HUES48 (cell line): ENCODE data around the gene ZNF320.
"Not testable (repeated sequence)": the region's sequence is repeated elsewhere in the genome, so short reads cannot be mapped to it uniquely, and the experiment has no call there.

Experiments
- H3K27ac ChIP-seq: one replicate; pipeline ENCODE4 v1.7.0; 2013; ENCODE audit warnings: low read depth, low read length, inconsistent platforms
- H3K27me3 ChIP-seq: 2 replicates; pipeline ENCODE4 v1.6.1; 2013; ENCODE audit warnings: mild to moderate bottlenecking, low read length; ENCODE audit not compliant: control insufficient read depth, insufficient read depth
- H3K36me3 ChIP-seq: 2 replicates; pipeline ENCODE4 v1.6.1; 2013; ENCODE audit warnings: low read length; ENCODE audit not compliant: control insufficient read depth, insufficient read depth
- H3K4me1 ChIP-seq: 2 replicates; pipeline ENCODE4 v1.6.1; 2013; ENCODE audit warnings: mild to moderate bottlenecking, low read length; ENCODE audit not compliant: control insufficient read depth, insufficient read depth
- H3K4me3 ChIP-seq: 2 replicates; pipeline ENCODE4 v1.5.1; 2013; ENCODE audit warnings: mild to moderate bottlenecking, low read depth, low read length
- H3K9ac ChIP-seq: 2 replicates; pipeline ENCODE4 v1.6.1; 2013; ENCODE audit warnings: mild to moderate bottlenecking, low read depth, low read length, moderate library complexity
- H3K9me3 ChIP-seq: 2 replicates; pipeline ENCODE4 v1.6.1; 2013; ENCODE audit warnings: low read length; ENCODE audit not compliant: control insufficient read depth, insufficient read depth

Gene ZNF320

DNA sequence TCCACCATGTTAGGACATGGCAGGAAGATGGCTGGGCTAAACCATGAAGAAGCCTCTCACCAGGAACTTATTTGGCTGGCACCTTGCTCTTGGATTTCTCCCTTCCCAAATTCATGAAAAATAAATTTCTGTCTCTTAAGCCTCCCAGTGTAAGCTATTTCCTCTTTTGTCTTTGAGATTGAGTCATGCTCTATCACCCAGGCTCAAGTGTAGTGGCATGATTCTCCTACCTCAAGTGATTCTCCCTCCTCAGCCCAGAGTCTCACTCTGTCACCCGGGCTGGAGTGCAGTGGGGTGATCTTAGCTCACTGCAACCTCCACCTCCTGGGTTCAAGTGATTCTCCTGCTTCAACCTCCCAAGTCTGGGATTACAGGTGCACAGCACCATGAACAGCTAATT is 13.2 kb upstream of the ZNF320 start:
- no peaks in the 10 kb centered on the region for H3K9me3 ChIP-seq
- no peaks in the 10 kb centered on the region for H3K4me1 ChIP-seq
- H3K4me3 ChIP-seq = no peak overlapping the region
- H3K27ac ChIP-seq = no peak overlapping the region
- H3K9ac ChIP-seq = no peak overlapping the region
- H3K27me3 ChIP-seq = no peaks in the 10 kb centered on the region
- H3K36me3 ChIP-seq = peaks cover 50% of the 10 kb centered on the region

DNA sequence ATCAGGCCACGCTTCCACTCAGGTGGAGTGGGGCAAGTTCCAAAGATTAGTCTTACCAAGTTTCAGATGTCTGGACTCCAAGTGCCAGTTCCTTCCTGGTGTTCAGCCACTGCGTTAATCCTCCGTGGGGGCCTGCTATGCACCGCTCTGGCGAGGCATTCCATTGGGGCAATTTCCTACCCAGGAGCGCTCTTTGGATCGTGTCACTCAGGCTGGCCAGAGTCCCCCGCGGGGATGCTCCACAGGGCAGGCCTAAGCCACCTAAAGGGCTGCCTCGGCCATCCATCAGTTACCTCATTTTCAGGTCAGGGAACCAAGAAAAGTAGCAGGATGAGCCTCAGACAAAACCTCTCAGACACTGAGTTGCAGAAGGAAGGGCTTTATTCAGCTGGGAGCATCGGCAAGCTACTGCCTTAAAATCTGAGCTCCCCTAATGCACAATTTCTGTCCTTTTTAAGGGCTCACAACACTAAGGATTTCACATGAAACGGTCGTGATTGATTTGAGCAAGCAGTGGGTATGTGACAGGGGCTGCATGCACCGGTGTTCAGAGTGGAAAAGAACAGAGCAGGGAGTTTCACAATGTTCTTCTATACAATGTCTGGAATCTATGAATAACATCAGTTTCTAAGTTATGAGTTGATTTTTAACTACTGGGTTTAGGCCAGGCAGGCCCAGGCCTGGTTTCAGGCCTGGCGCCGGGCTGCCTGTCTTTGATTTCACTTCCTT is 6.8 kb upstream of the ZNF320 start:
- not testable (repeated sequence) for H3K27ac ChIP-seq, H3K9ac ChIP-seq, H3K27me3 ChIP-seq, H3K9me3 ChIP-seq, H3K4me1 ChIP-seq, H3K4me3 ChIP-seq
- H3K36me3 ChIP-seq = peaks cover 22% of the 10 kb centered on the region

DNA sequence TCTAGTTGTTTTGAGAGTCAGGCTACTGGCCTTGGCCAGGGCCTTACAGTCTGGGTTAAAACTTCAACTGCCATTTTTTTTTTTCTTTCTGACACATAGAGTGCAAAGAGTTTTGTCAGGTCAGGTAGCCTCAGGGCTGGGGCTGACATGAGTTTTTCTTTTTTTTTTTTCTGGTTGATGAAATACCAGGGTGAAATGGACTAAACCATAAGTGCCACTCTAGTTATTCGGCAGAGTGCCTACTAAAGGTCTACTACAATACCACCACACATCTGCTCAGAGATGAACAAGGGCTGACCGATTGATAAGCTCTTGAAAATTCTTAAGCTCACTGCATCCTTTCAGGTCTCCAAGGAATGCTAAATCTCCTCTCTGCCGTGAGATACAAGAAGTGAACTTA is 4.4 kb upstream of the ZNF320 start:
- Histone ChIP-seq H3K27me3 (no peaks in the 10 kb centered on the region), H3K9me3 (no peaks in the 10 kb centered on the region), H3K9ac (no peak overlapping the region), H3K36me3 (peaks cover 10% of the 10 kb centered on the region), H3K4me3 (no peak overlapping the region), H3K4me1 (peaks cover 12% of the 10 kb centered on the region), H3K27ac (no peak overlapping the region)

DNA sequence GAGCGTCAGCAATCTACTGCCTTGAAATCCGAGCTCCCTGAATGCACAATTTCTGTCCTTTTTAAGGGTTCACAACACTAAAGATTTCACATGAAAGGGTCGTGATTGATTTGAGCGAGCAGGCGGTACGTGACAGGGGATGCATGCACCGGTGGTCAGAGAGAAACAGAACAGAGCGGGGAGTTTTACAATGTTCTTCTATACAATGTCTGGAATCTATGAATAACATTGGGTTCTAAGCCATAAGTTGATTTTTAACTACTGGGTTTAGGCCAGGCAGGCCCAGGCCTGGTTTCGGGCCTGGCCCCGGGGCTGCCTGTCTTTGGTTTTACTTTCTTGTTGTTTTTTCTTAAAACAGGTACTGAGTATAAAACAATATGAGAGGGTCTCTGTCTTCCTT is 1.2 kb upstream of the ZNF320 start:
- not testable (repeated sequence) for H3K9me3 ChIP-seq, H3K27me3 ChIP-seq, H3K9ac ChIP-seq, H3K36me3 ChIP-seq
- Histone ChIP-seq H3K27ac (peak overlapping the region; percentile 56), H3K4me1 (peaks cover 12% of the 10 kb centered on the region), H3K4me3 (peak overlapping the region; percentile 95)

- peaks cover 13% of the 10 kb centered on the region for H3K36me3 ChIP-seq
- H3K9me3 ChIP-seq = no peaks in the 10 kb centered on the region
- H3K27ac ChIP-seq = peak overlapping the region; percentile 56
- H3K4me3 ChIP-seq = peak overlapping the region; percentile 95
- no peaks in the 10 kb centered on the region for H3K27me3 ChIP-seq
- no peak overlapping the region for H3K9ac ChIP-seq
- peaks cover 8% of the 10 kb centered on the region for H3K4me1 ChIP-seq
Observed at GRCh38 chr19:52898101-52898500, 666 bp upstream of the ZNF320 start.

GRCh38 chr19:52896431-52897137 is 851 bp downstream of the ZNF320 start:
- Histone ChIP-seq H3K27ac (peak overlapping the region; percentile 98), H3K4me1 (peaks cover 7% of the 10 kb centered on the region; the same call in 1 of the 2 replicates), H3K9ac (peak overlapping the region; percentile 87), H3K27me3 (no peaks in the 10 kb centered on the region), H3K36me3 (peaks cover 21% of the 10 kb centered on the region), H3K4me3 (peak overlapping the region; percentile 95), H3K9me3 (no peaks in the 10 kb centered on the region)

GRCh38 chr19:52891336-52891735 is 6.1 kb downstream of the ZNF320 start:
- Histone ChIP-seq H3K27me3 (no peaks in the 10 kb centered on the region), H3K27ac (no peak overlapping the region), H3K9ac (no peak overlapping the region), H3K9me3 (no peaks in the 10 kb centered on the region), H3K36me3 (peaks cover 67% of the 10 kb centered on the region), H3K4me3 (no peak overlapping the region), H3K4me1 (no peaks in the 10 kb centered on the region)

- Histone ChIP-seq H3K4me1 (no peaks in the 10 kb centered on the region), H3K9me3 (no peaks in the 10 kb centered on the region), H3K4me3 (no peak overlapping the region), H3K36me3 (peaks cover 78% of the 10 kb centered on the region), H3K27me3 (no peaks in the 10 kb centered on the region), H3K27ac (no peak overlapping the region), H3K9ac (no peak overlapping the region)
Observed at GRCh38 chr19:52889931-52890330, 7.5 kb downstream of the ZNF320 start.

- Histone ChIP-seq H3K4me1 (no peaks in the 10 kb centered on the region), H3K9ac (no peak overlapping the region), H3K4me3 (no peak overlapping the region), H3K9me3 (no peaks in the 10 kb centered on the region), H3K27ac (no peak overlapping the region), H3K27me3 (no peaks in the 10 kb centered on the region), H3K36me3 (peaks cover 84% of the 10 kb centered on the region)
Observed at GRCh38 chr19:52889076-52889475, 8.4 kb downstream of the ZNF320 start.

- Histone ChIP-seq H3K27ac (no peak overlapping the region), H3K27me3 (no peaks in the 10 kb centered on the region), H3K9me3 (no peaks in the 10 kb centered on the region), H3K4me1 (no peaks in the 10 kb centered on the region), H3K4me3 (no peak overlapping the region), H3K9ac (no peak overlapping the region), H3K36me3 (peaks cover 75% of the 10 kb centered on the region)
Observed at GRCh38 chr19:52880895-52881389, 16.5 kb downstream of the ZNF320 start.

- not testable (repeated sequence) for H3K9ac ChIP-seq, H3K36me3 ChIP-seq, H3K27ac ChIP-seq, H3K9me3 ChIP-seq, H3K4me1 ChIP-seq, H3K4me3 ChIP-seq, H3K27me3 ChIP-seq
Observed at GRCh38 chr19:52872996-52873395, 24.4 kb downstream of the ZNF320 start.
